ENCODE data around the gene RAX2.
A peak's percentile ranks its signal among the peaks of the same experiment; 100 is the strongest.

Gene RAX2

GRCh38 chr19:3814648-3815047 lies 42.6 kb upstream of the RAX2 start:
- TF ChIP-seq CTCF (IDR thresholded peaks at IDR 0.05; ENCODE audit: extremely low read depth, missing control alignments), result no peak
- DNase-seq (ENCODE audit: low spot score), result no peak

- TF ChIP-seq CTCF (IDR thresholded peaks at IDR 0.05; ENCODE audit: extremely low read depth, missing control alignments), result no peak
- DNase-seq (ENCODE audit: low spot score), result no peak
These were observed 41.7 kb upstream of the RAX2 start for GRCh38 chr19:3813473-3814392.

GRCh38 chr19:3810708-3811355 lies 38.8 kb upstream of the RAX2 start:
- no peak for TF ChIP-seq CTCF (IDR thresholded peaks at IDR 0.05; ENCODE audit: extremely low read depth, missing control alignments)
- no peak for DNase-seq (ENCODE audit: low spot score)

GRCh38 chr19:3809881-3810707 lies 38.1 kb upstream of the RAX2 start:
- DNase-seq (ENCODE audit: low spot score), result peak; percentile 72
- no peak for TF ChIP-seq CTCF (IDR thresholded peaks at IDR 0.05; ENCODE audit: extremely low read depth, missing control alignments)

GRCh38 chr19:3808420-3809143 lies 36.6 kb upstream of the RAX2 start:
- DNase-seq (ENCODE audit: low spot score), result no peak
- no peak for TF ChIP-seq CTCF (IDR thresholded peaks at IDR 0.05; ENCODE audit: extremely low read depth, missing control alignments)

GRCh38 chr19:3807574-3808354 lies 35.7 kb upstream of the RAX2 start:
- no peak for DNase-seq (ENCODE audit: low spot score)
- TF ChIP-seq CTCF (IDR thresholded peaks at IDR 0.05; ENCODE audit: extremely low read depth, missing control alignments), result no peak

All from GM20000 (cell line).